Colonic mucosa (tissue), 4 donors: ENCODE data around the gene CCL16. TPM values are rescaled to one million over a fixed set of nuclear protein-coding genes. Genes with fewer than 3 reads are reported as not detected.

Experiments used
- DNase-seq: peaks from one replicate; pipeline ENCODE4 v3.0.0-alpha.2; 2020
- H3K27ac ChIP-seq: fragments of 200-600 bp; one replicate; pipeline ENCODE4 v1.8.0; 2021
- H3K27me3 ChIP-seq: fragments of 200-600 bp; one replicate; pipeline ENCODE4 v1.8.0; 2021
- H3K36me3 ChIP-seq: fragments of 200-600 bp; one replicate; pipeline ENCODE4 v1.8.0; 2021
- H3K4me1 ChIP-seq: fragments of 200-600 bp; one replicate; pipeline ENCODE4 v1.8.0; 2021; ENCODE audit warnings: mild to moderate bottlenecking
- H3K4me3 ChIP-seq: fragments of 200-600 bp; one replicate; pipeline ENCODE4 v1.8.0; 2021
- H3K9ac ChIP-seq, 2 donors: one replicate each; pipeline ENCODE4 v1.7.0; 2013; ENCODE audit warnings: control low read depth in 2 of 2, low read depth in 2 of 2, low read length in 2 of 2
- H3K9me3 ChIP-seq: fragments of 200-600 bp; one replicate; pipeline ENCODE4 v1.8.0; 2021
- intact Hi-C: fragments of 100-400 bp; cut with DNase I; formaldehyde crosslinking; loops from one replicate; pipeline ENCODE4 v1.14.1; 2022
- total RNA-seq, 2 donors: library from RNA; stranded (reverse); fragmentation: NEBNext Ultra II Directional in 1 of 2; extraction: Animal tissue kit (Norgen Biotek cat#: 25700) in 1 of 2; gene quantifications; one replicate each; pipeline ENCODE4 v1.2.1, GENCODE V29; 2021
- TF ChIP-seq, protein P1 (sequence below): fragments of 200-600 bp; IDR thresholded peaks from one replicate; pipeline ENCODE4 v1.8.0; 2022; ENCODE audit warnings: antibody characterized with exemption, mild to moderate bottlenecking
- donor health status: healthy.
- donor health status: DM: no; HTN: no; CAD: no.
- donor health status: DM: no; HTN: no; CAD: no.

CCL16 gene
- total RNA-seq, 2 donors from 2014 or later, result not detected

DNA sequence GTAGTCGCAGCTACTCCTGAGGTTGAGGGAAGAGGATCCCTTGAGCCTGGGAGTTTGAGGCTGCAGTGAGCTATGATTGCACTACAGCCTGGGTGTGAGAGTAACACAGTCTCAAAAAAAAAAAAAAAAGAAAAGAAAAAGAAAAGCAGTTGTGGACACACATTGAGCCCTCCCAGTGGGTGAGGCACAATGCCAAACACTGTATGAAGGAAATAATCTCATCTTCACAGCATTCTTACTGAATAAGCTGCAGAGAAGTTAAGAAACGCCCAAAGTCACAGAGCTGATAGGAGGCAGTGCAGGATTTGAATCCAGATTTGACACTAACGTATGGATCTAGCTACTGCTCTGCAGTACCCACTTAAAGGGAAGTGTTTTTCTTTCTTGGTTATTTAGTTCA is 31.9 kb downstream of the CCL16 start:
- Histone ChIP-seq H3K4me3 (no peak overlapping the region), H3K4me1 (no peaks in the 10 kb centered on the region), H3K27ac (no peak overlapping the region), H3K27me3 (no peaks in the 10 kb centered on the region), H3K36me3 (no peaks in the 10 kb centered on the region), H3K9ac (no peak overlapping the region), H3K9me3 (no peaks in the 10 kb centered on the region)
- no peak for DNase-seq
- intact Hi-C loops, result no loop called here
- TF ChIP-seq, protein P1, sequence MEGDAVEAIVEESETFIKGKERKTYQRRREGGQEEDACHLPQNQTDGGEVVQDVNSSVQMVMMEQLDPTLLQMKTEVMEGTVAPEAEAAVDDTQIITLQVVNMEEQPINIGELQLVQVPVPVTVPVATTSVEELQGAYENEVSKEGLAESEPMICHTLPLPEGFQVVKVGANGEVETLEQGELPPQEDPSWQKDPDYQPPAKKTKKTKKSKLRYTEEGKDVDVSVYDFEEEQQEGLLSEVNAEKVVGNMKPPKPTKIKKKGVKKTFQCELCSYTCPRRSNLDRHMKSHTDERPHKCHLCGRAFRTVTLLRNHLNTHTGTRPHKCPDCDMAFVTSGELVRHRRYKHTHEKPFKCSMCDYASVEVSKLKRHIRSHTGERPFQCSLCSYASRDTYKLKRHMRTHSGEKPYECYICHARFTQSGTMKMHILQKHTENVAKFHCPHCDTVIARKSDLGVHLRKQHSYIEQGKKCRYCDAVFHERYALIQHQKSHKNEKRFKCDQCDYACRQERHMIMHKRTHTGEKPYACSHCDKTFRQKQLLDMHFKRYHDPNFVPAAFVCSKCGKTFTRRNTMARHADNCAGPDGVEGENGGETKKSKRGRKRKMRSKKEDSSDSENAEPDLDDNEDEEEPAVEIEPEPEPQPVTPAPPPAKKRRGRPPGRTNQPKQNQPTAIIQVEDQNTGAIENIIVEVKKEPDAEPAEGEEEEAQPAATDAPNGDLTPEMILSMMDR, result no peak

DNA sequence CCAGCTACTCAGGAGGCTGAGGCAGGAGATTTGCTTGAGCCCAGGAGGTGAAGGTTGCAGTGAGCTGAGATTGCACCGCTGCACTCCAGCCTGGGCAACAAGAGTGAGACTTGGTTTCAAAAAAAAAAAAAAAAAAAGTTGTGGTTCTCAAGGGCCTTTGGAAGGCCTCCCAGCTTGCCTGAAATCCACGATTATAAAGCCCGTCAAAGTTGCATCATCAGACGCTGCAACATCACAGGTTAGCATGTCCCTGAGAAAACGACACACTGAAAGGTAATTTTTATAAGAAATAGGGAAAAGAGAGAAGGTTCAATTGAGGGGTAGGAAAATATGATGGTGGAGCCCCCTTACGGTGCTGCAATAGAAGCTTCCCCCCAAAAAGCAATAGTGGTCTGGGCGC is 33.2 kb downstream of the CCL16 start:
- Histone ChIP-seq H3K4me3 (no peak overlapping the region), H3K27ac (no peak overlapping the region), H3K4me1 (no peaks in the 10 kb centered on the region), H3K9ac (no peak overlapping the region), H3K27me3 (no peaks in the 10 kb centered on the region), H3K36me3 (no peaks in the 10 kb centered on the region), H3K9me3 (no peaks in the 10 kb centered on the region)
- TF ChIP-seq, protein P1, result no peak
- intact Hi-C loops, result no loop called here
- no peak for DNase-seq

DNA sequence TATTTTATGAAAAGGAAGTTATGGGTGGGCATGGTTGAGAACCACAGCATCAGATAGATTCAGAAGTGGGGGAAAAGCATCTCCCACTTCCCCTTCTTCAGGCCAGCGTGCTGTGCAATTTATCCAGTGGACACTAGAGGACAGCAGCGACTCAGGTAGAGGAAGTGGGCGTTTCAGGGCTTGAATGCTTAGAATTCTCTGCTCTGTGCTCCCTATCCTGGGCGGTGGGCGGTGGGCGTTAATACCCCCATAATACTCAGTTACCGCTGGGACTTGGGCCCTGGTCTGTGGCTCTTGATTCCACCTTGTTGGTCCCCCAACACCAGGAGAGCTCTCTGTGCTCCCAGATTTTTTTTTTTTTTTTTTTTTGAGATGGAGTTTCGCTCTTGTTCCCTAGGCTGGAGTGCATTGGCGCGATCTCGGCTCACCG is 34.1 kb downstream of the CCL16 start:
- H3K4me3 ChIP-seq, result peak overlapping the region; percentile 13
- H3K9ac ChIP-seq, result no peak overlapping the region
- intact Hi-C loops, result no loop called here
- no peaks in the 10 kb centered on the region for H3K4me1 ChIP-seq
- H3K36me3 ChIP-seq, result no peaks in the 10 kb centered on the region
- no peak overlapping the region for H3K27ac ChIP-seq
- peak; percentile 67 for DNase-seq
- TF ChIP-seq, protein P1, result peak; percentile 64
- no peaks in the 10 kb centered on the region for H3K9me3 ChIP-seq
- no peaks in the 10 kb centered on the region for H3K27me3 ChIP-seq

DNA sequence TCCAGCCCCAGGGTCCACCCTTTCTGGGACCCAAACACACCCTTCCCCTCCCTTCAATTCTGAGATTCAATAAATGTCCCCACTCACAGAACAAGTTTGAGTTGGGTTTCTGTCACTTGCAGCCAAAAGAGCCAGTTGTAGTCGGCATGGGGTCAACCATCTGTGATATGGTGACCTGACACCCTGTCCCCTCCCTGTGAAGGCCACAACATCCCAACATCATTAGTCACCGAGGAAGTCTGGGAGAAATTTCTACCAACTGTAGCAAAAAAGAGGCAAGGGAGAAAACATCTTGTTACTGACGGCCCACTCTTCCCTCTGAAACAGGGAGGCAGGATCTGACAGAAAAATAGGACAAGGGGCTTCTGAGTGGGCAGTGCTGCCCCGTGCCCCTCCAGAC is 37.1 kb downstream of the CCL16 start:
- no peak overlapping the region for H3K4me3 ChIP-seq
- DNase-seq, result no peak
- TF ChIP-seq, protein P1, result no peak
- no peaks in the 10 kb centered on the region for H3K27me3 ChIP-seq
- intact Hi-C loops, result no loop called here
- no peak overlapping the region for H3K27ac ChIP-seq
- H3K9ac ChIP-seq, result no peak overlapping the region
- H3K9me3 ChIP-seq, result no peaks in the 10 kb centered on the region
- no peaks in the 10 kb centered on the region for H3K4me1 ChIP-seq
- H3K36me3 ChIP-seq, result no peaks in the 10 kb centered on the region

DNA sequence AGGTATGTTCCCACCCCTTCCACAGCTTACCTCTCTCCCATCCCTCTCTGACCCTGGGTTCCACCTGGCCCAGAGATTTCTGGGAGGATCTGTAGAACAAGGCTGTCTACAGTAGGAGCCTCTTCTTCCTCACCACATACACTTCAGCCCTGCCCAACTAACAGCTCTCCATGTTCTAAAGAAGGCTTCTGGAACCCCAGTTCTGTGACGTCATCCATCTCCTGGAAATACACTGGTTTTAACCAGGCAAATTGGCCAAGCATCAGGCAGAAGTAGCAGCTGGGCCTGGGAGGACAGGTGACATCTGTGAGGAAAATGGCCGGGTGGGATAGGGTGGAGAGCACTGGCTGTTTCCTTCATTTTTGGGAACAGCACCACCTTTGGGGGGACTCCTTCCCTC is 37.8 kb downstream of the CCL16 start, which contains the start of gene LYZL6:
TSS of gene LYZL6 (minus strand) at position 177 of the 400 bp plus-strand sequence. CDS start 4,357 bp downstream, outside the sequence.
- intact Hi-C loops, result no loop called here
- no peak within 1 kb of the TSS for H3K4me3 ChIP-seq
- H3K27ac ChIP-seq, result no peak within 1 kb of the TSS
- no peak for DNase-seq
- H3K4me1 ChIP-seq, result no peaks in the 10 kb centered on the region
- H3K36me3 ChIP-seq, result no peaks in the 10 kb centered on the region
- H3K27me3 ChIP-seq, result no peaks in the 10 kb centered on the region
- TF ChIP-seq, protein P1, result no peak
- no peaks in the 10 kb centered on the region for H3K9me3 ChIP-seq
- peak within 1 kb of the TSS in 1 of 2 donors; percentile 10 for H3K9ac ChIP-seq
